GM18499 (cell line): Measurements from ENCODE around the gene C12orf42.

Source experiments
- ATAC-seq: cut with Tn5 transposase; IDR thresholded peaks from one replicate; pipeline ENCODE4 v1.9.1; 2021; ENCODE audit warnings: moderate number of reproducible peaks; ENCODE audit not compliant: insufficient read depth, unreplicated experiment

C12orf42 gene

DNA sequence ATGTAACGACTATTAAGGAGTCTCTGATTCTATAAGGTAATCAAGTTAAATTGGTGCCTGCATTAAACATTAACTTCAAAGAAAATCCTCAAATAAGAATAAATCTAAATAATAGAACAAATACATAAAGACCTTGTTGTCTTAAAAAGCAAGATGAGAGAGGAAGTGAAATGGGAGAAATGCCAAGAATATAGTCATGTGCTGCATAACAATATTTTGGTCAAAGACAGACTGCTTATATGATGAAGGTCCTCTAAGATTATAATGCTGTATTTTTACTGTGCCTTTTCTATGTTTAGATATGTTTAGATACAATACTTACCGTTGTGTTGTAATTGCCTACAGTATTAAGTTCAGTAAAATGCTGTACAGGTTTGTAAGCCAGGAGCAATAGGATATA is 213.6 kb downstream of the C12orf42 start:
- ATAC-seq = no peak

DNA sequence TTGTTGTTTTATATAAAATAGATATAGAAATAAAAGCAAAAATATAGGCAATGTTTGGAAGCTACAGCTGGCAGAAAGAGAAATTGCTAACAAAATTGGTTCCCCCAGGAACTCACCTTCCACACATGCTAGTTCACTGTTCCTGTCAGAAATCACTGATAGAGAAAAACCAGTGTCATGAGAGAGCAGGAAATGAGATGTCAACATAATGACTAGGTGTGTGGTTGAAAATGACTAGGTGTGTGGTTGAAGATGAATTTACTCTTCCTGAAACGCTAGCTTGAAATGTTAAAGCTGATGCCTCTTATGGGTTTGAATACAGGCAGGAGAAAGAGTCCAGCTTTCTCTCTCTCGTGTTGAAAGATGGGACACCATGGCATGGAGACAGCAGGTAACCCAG is 216.3 kb downstream of the C12orf42 start:
- peak; percentile 93 for ATAC-seq

DNA sequence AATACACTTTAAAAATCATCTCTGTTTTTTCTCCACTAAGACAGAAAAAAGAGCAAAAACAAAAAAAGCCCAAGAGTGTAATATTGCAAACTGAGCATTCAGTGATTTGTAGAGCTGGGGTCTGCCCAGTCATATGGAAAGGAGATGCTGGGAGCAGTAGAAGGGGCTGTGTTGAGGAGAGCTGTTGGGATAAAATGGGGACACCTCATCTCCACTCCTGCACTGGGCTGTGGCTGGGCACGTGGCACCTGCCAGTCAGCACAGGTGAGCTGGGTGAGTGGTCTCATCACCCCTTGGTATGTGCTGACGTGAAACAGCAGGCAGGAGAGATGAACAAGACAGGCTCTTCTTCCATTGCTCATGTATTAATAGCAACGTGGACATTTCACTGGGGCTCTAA is 217.4 kb downstream of the C12orf42 start:
- ATAC-seq = no peak

DNA sequence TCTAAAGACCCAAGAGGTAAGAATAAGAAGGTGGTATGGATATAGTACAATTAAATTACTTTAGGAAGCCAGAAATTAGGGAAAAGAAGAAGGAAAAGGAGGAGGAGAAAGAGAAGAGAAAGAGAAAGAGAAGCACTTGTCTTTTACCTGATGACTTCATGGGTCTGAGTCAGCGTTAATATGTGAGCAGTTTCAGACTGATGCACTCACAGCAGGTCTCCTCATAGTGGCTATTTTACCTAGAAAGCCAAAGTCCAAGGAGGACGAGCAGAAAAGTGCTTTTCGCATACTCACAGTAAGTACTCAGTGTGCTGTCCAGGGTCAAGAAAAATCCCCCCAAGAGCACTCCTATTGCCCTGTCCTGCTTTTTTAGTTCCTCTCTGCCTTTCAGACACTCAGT is 222.1 kb downstream of the C12orf42 start:
- no peak for ATAC-seq

DNA sequence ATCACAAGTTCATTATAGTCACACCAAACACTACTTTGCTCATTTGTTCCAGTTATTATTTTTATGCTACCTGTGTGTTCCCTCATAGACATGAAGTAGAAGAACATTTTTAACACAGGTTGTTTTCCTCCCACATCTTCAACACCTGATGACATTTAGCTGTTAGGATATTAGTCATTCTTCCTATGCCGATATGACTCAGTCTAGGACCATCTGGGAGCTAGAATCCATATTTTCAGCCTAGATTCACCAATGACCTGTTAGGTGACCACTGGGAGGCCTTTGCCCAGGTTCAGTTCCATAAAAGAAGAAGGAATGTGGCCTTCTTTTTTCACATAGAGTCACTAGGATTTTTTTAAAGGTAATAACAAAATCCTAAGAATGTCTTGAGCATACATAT is 222.8 kb downstream of the C12orf42 start:
- no peak for ATAC-seq

DNA sequence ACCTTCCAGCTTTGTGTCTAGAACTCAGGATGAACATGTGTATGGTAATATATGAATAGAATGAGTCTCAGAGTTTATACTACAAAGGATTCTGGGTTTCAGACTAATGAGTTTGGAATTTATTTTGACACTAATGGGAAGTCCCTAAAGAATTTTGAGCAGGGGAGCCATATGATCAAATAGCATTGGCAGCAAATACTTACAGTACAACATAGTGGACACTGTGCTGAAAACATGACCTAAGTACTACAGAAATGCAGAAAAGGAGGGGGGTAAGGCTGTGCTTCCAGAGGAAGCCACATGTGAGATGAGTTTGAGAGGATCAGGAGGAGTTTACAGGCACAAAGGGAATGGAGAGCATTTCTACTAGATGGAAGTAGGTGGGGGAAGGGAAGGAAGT is 225.8 kb downstream of the C12orf42 start:
- ATAC-seq = no peak

DNA sequence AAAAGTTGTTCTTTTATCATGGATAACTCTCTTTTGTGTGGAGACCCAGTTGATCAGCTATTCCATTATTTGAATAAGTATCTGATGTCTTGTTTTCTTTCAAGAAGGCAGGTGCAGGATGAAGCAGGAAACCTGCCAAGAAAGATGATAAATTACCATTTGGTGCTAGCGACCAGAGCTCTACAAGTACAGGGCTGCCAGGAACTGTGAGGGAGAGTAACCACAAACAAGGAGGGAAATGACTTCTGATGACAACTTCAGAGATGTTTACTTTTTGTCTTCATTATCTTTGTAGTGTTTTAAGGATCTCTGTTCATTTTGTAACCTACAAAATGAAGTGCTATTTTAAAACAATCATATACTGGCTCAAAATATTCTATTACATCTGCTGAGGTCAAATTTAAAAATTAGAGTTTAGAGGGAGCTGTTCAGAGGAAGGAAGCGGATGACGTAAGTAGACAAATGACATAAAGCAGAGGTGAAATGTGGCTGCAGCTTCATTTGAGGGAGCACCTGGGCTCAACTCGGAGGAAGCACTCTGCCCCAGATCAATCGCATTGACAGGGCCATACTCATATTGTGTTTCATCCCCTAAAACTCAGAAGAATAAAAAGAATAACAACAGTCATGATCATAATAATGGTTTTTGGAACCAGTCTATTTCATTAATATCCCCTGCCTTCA is 226.8 kb downstream of the C12orf42 start:
- ATAC-seq = no peak

DNA sequence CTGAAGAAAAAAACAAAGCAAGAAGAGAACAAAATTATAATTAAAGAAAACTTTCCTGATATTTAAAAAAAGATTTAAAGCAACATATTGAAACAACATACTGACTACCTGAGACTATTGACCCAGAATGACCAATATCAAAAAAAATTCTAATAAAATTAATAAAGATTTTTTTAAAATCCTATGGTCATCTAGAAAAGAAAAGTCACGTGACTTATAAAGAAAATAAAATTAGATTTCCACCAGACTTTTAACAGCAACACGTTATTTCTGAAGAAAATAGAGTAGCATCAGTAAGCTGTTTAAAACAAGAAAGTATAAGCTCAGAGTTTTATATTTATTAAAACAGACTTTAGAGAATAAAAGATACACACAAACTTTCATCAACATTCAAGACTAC is 238.0 kb downstream of the C12orf42 start:
- no peak for ATAC-seq
